Gastroesophageal sphincter (tissue), 3 donors: ENCODE data around the gene TCP10L.

Experiments
- CTCF ChIP-seq, 4 experiments: fragments of 200-600 bp in 2 of 4; fragments of 450-650 bp in 2 of 4; sonication (generic) in 1 of 4; IDR thresholded peaks; one replicate each; pipeline ENCODE4 v1.5.1; 2017 to 2019; ENCODE audit warnings: antibody characterized with exemption in 4 of 4, mild to moderate bottlenecking in 2 of 4, moderate library complexity in 2 of 4
- EP300 ChIP-seq: sonication (generic); formaldehyde crosslinking; IDR thresholded peaks from one replicate; pipeline ENCODE4 v1.6.1; 2017; ENCODE audit warnings: antibody characterized with exemption, mild to moderate bottlenecking
- POLR2A ChIP-seq, 2 donors: fragments of 450-650 bp; IDR thresholded peaks; one replicate each; pipeline ENCODE4 v1.6.1; 2017; ENCODE audit warnings: antibody characterized with exemption in 2 of 2, mild to moderate bottlenecking in 2 of 2, moderate library complexity in 1 of 2
- POLR2AphosphoS5 ChIP-seq: sonication (generic); formaldehyde crosslinking; IDR thresholded peaks from one replicate; pipeline ENCODE4 v1.6.1; 2017; ENCODE audit warnings: antibody characterized with exemption

DNA sequence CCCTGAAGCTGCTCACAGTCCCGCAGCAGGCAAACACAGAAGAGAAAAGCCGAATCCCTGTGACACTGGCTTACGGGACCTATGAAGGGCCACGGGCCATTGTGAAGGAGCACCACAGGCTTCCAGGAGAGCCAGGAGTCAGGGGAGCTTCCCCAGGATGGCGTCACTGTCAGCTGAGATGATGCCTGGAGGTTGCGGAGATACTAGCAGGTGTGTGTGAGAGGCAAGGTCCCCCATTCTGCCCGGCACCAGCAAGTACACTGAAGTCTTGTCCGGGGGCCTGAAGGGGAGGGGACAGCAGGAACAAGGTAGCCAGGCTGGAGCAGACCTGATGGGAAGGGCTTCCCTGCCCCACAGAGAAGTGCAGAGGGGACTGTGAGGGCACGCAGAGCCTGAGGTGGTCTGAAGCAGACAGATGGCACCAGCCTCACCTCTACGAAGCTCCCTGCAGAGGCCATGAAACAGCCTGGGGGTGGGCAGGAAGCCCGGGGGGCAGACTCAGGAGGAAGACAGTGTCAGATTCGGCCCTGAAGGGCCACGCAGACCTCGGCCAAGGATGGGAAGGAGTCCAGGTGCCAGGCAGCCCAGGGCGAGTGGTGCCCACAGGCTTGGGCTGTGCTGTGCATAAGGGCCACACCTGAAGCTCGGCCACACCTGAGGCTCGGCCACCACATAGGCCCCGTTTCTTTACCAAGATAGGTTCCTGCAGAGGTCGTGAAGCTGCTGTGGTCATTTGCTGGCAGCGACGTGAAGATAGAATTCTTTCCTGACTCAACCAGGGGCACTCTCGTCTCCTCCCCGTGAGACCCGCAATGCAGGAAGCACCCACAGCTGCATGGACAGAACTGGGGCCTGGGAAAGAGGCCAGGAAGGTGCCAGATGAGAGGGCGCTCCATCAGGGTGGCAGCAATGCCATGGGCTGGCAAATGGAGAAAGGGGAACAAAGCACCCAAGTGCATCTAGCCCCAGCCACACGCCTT, 10.1 kb downstream of the TCP10L start:
- TF ChIP-seq CTCF (IDR thresholded peaks at IDR 0.05), result no peak
- TF ChIP-seq POLR2AphosphoS5, result no peak
- TF ChIP-seq POLR2A (IDR thresholded peaks at IDR 0.05), result no peak
- no peak for TF ChIP-seq EP300
